C4-2B (cell line): ENCODE data around the gene GPR15.

Experiments
- CTCF ChIP-seq: fragments of 450-650 bp; conservative IDR thresholded peaks from 2 replicates; pipeline ENCODE4 v1.5.1; 2017; ENCODE audit warnings: mild to moderate bottlenecking
- ZFX ChIP-seq: fragments of 450-650 bp; IDR thresholded peaks from 2 replicates; pipeline ENCODE4 v1.6.1; 2017

DNA sequence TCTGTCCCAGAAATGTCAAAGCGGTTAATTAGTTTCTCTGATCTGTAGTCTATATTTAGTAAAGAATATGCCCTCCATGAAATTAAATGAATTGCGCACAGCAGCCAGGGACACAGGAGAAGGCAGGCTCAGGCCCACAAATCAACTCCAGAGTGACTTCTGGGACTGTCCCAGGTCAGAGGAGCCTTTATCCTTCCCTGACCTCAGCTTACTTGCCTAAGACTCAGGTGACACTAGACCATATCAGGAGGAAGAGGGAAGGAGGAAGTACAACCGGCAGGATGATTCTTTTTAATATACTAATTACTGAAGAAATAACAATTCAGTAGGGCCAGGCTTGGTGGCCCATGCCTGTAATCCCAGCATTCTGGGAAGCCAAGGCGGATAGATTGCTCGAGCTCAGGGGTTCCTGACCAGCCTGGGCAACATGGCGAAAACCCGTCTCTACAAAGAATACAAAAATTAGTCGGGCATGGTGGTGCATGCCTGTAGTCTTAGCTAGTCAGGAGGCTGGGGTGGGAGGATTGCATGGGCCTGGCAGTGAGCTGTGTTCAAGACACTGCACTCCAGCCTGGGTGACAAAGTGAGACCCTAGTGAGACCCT is 1.8 kb upstream of the GPR15 start:
- TF ChIP-seq CTCF = no peak
- TF ChIP-seq ZFX = no peak
